Colonic mucosa (tissue), 4 donors: Measurements from ENCODE around the gene ASF1B. TPM values are rescaled to one million over a fixed set of nuclear protein-coding genes. Genes with fewer than 3 reads are reported as not detected.

ENCODE experiments used
- DNase-seq: peaks from one replicate; pipeline ENCODE4 v3.0.0-alpha.2; 2020
- H3K27ac ChIP-seq: fragments of 200-600 bp; one replicate; pipeline ENCODE4 v1.8.0; 2021
- H3K27me3 ChIP-seq: fragments of 200-600 bp; one replicate; pipeline ENCODE4 v1.8.0; 2021
- H3K36me3 ChIP-seq: fragments of 200-600 bp; one replicate; pipeline ENCODE4 v1.8.0; 2021
- H3K4me1 ChIP-seq: fragments of 200-600 bp; one replicate; pipeline ENCODE4 v1.8.0; 2021; ENCODE audit warnings: mild to moderate bottlenecking
- H3K4me3 ChIP-seq: fragments of 200-600 bp; one replicate; pipeline ENCODE4 v1.8.0; 2021
- H3K9ac ChIP-seq, 2 donors: one replicate each; pipeline ENCODE4 v1.7.0; 2013; ENCODE audit warnings: control low read depth in 2 of 2, low read depth in 2 of 2, low read length in 2 of 2
- H3K9me3 ChIP-seq: fragments of 200-600 bp; one replicate; pipeline ENCODE4 v1.8.0; 2021
- intact Hi-C: fragments of 100-400 bp; cut with DNase I; formaldehyde crosslinking; loops from one replicate; pipeline ENCODE4 v1.14.1; 2022
- total RNA-seq, 2 donors: library from RNA; stranded (reverse); fragmentation: NEBNext Ultra II Directional in 1 of 2; extraction: Animal tissue kit (Norgen Biotek cat#: 25700) in 1 of 2; gene quantifications; one replicate each; pipeline ENCODE4 v1.2.1, GENCODE V29; 2021
- TF ChIP-seq, protein P1 (sequence below): fragments of 200-600 bp; IDR thresholded peaks from one replicate; pipeline ENCODE4 v1.8.0; 2022; ENCODE audit warnings: antibody characterized with exemption, mild to moderate bottlenecking
- donor health status: healthy.
- donor health status: DM: no; HTN: no; CAD: no.
- donor health status: DM: no; HTN: no; CAD: no.

ASF1B gene
- total RNA-seq, 2 donors from 2014 or later, result 12.9 to 64.0 TPM

DNA sequence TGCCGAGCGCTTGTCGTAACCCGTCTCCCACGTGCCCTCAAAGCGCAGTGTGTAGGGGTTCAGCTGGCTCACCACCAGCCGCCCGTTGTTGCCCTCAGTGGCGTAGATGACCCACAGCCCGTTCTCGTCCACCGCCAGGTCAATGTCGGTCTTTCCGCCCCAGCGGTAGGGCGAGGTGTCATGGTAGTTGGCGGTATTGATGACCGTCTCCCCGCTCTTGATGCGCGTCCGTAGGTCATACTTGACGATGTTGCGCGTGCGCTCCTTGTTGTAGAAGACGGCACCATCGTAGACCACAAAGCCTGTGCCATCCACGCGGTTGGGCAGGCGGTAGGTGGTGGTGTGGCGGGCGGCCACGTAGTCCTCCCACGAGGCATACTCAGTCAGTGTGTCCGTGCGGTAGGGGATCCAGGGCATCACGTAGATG is 26.5 kb upstream of the ASF1B start:
- Histone ChIP-seq H3K27me3 (no peaks in the 10 kb centered on the region), H3K9ac (no peak overlapping the region), H3K4me3 (no peak overlapping the region), H3K27ac (no peak overlapping the region), H3K4me1 (no peaks in the 10 kb centered on the region), H3K9me3 (no peaks in the 10 kb centered on the region), H3K36me3 (no peaks in the 10 kb centered on the region)
- no peak for DNase-seq
- TF ChIP-seq, protein P1, sequence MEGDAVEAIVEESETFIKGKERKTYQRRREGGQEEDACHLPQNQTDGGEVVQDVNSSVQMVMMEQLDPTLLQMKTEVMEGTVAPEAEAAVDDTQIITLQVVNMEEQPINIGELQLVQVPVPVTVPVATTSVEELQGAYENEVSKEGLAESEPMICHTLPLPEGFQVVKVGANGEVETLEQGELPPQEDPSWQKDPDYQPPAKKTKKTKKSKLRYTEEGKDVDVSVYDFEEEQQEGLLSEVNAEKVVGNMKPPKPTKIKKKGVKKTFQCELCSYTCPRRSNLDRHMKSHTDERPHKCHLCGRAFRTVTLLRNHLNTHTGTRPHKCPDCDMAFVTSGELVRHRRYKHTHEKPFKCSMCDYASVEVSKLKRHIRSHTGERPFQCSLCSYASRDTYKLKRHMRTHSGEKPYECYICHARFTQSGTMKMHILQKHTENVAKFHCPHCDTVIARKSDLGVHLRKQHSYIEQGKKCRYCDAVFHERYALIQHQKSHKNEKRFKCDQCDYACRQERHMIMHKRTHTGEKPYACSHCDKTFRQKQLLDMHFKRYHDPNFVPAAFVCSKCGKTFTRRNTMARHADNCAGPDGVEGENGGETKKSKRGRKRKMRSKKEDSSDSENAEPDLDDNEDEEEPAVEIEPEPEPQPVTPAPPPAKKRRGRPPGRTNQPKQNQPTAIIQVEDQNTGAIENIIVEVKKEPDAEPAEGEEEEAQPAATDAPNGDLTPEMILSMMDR, result no peak
- intact Hi-C loops, result no loop called here

DNA sequence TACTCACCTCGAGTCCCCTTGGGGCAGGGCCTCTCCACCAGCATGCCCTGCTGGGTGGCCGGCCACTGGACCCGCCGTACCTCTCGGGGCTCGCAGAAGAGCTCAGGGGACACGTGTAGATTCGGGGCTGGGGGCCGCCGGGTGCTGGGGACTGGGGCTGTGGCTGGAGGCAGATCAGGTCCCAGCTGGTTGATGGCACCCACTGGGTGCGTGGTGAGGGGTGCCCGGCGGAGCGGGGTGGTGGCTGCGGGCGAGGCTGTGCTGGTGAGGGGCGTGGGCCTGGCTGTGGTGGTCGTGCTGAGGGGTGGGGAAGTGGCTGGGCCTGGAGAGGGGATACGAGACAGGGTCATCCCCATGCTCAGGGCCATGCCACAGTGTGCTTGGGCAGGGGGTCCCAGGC is 24.9 kb upstream of the ASF1B start:
- no peak for DNase-seq
- Histone ChIP-seq H3K27me3 (no peaks in the 10 kb centered on the region), H3K4me1 (no peaks in the 10 kb centered on the region), H3K27ac (no peak overlapping the region), H3K9ac (no peak overlapping the region), H3K4me3 (no peak overlapping the region), H3K36me3 (no peaks in the 10 kb centered on the region), H3K9me3 (no peaks in the 10 kb centered on the region)
- intact Hi-C loops, result no loop called here
- TF ChIP-seq, protein P1, result no peak

DNA sequence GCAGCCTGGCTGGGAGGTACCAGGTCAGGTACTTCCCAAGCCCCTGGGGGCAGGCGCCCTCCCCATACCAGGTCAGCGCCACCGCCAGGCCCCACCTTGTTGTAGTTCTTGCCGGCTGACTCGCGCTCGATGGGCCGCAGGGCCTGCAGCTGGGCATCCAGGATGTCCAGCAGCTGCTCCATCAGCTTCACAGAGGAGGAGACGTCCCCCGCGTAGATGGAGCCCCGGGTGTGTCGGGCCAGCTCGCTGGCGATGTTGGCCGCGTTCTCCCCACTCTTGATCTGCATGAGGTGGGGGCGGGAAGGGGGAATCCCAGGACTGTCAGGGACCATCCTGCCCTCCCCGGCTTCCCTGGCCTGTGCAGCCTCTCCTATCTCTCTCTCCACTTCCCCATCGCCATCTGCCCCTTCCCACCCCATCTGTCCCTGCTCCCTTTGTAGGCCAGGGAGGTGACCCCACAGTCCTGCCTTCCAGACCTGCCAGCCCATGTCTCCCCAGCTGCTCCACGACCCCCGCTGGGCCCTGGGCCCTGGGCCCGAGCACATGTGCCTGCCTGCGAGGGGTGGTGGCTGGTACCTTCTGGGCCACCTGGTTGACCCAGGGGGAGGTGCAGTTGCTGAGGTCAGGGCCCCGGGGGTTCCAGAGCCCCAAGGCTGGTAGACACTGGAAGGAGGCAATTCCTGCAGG is 23.8 kb upstream of the ASF1B start:
- intact Hi-C loops, result no loop called here
- Histone ChIP-seq H3K27me3 (no peaks in the 10 kb centered on the region), H3K36me3 (no peaks in the 10 kb centered on the region), H3K9ac (no peak overlapping the region), H3K27ac (no peak overlapping the region), H3K4me3 (no peak overlapping the region), H3K4me1 (no peaks in the 10 kb centered on the region), H3K9me3 (no peaks in the 10 kb centered on the region)
- DNase-seq, result no peak
- TF ChIP-seq, protein P1, result no peak

DNA sequence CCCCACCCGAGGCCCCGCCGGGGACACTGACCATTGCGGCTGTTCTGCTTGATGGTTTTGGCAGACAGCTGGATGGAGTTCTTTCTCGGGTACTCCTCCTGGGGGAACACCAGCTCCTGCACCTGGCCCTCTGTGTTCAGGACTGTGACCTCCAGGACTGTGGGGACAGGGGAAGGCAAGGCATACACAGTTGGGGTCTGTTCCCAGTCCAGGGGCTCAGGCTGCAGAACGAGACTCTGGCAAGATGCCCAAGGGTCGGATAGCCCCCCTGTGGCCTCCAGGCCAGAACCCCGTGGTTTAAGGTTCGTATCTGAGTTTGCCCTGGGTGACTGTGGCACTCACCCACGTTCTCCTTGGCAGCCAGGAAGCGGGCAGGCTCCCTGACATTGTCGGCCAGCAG is 22.7 kb upstream of the ASF1B start:
- Histone ChIP-seq H3K4me3 (no peak overlapping the region), H3K27me3 (no peaks in the 10 kb centered on the region), H3K36me3 (no peaks in the 10 kb centered on the region), H3K27ac (no peak overlapping the region), H3K9me3 (no peaks in the 10 kb centered on the region), H3K4me1 (no peaks in the 10 kb centered on the region), H3K9ac (no peak overlapping the region)
- DNase-seq, result no peak
- intact Hi-C loops, result no loop called here
- TF ChIP-seq, protein P1, result no peak

DNA sequence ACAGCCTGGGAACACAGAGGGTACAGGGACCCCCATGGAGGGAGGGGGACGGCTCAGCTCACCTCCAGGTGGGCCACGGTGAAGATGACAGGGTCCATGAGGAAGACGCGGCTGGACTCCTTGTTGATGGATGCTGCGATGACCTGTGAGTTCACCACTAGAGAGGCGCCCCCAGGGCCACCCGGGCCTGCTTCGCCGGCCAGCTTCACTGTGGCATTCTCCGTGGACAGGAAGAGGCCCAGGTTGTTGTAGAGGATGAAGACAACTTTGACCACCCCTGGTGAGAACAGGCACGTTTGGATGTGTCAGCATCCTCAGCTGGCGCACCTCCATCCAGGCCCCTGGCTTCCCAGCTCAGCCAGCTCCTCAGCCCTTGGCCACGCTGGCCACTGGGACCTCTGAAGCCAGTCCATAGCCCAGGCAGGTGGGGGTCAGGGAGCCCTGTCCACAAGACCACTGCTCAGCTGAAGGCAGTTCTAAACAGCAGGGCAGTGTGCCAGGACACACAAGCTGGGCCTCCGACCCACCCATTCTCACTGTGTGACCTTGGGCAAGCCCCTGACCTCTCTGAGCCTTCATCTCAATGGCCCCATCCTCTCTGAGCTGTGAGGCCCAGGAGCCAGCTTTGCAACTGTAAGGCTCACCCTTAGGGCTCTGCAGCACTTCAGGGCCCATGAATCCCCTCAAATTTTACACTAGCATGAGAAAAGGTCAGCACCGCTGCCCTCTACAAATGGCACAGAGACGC is 22.1 kb upstream of the ASF1B start:
- no peaks in the 10 kb centered on the region for H3K27me3 ChIP-seq
- no peaks in the 10 kb centered on the region for H3K36me3 ChIP-seq
- intact Hi-C loops, result no loop called here
- H3K4me3 ChIP-seq, result no peak overlapping the region
- no peak overlapping the region for H3K27ac ChIP-seq
- TF ChIP-seq, protein P1, result no peak
- H3K9me3 ChIP-seq, result no peaks in the 10 kb centered on the region
- H3K4me1 ChIP-seq, result no peaks in the 10 kb centered on the region
- H3K9ac ChIP-seq, result no peak overlapping the region
- no peak for DNase-seq
